ENCODE data around the gene SLX9. TPM values are rescaled to one million over a fixed set of nuclear protein-coding genes. Genes with fewer than 3 reads are reported as not detected.
"Not testable (repeated sequence)": the region's sequence is repeated elsewhere in the genome, so short reads cannot be mapped to it uniquely, and the experiment has no call there.

SLX9 gene
- total RNA-seq, 1 experiment from 2014 or later = 31.6 TPM

DNA sequence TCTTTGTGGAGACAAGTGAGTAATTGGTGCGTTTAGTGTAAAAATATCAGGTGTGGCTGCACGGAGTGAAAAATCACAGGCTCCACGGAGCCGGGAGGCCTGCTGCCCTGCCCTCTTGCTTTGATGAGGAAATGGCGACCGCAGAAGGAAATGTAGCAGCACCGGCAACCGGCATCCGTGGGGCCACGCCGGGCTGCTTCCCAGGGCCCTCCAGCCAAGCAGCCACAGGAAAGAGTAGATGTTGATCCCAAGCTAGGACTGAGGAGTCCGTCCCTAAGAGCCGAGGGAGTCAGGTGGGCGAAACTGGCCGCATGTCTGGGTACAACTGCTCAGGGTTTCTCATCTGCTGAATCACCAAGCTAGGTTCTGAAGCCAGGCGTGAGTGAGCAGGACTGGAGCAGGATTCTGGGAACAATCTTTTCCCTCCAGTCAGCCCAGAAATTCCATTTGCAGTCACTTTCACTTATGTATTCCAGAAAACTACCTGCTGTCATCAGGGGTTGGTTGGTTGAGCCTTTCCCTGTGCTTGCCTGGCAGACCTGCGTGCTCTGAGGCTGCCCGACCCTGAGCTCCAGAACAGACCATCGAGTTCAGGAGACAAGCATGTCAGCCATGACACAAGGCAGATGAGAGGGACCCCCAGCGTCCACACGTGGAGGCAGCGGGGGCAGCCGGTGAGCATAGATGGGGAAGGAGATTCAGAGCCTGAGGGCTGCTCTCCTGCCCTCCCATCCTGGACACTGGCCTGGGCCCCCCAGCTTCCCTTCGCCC is 13.3 kb upstream of the SLX9 start:
- H3K9me3 ChIP-seq (replicated peaks) = no peaks in the 10 kb centered on the region
- H3K4me1 ChIP-seq (replicated peaks) = peaks cover 73% of the 10 kb centered on the region
- H3K36me3 ChIP-seq = peaks cover 10% of the 10 kb centered on the region
- no peak overlapping the region for H3K4me3 ChIP-seq
- H3K27ac ChIP-seq = peak overlapping the region; percentile 99
- DNase-seq (ENCODE audit: low read depth in 1 of 2, low spot score in 2 of 2) = no peak
- no peaks in the 10 kb centered on the region for H3K27me3 ChIP-seq (replicated peaks)

DNA sequence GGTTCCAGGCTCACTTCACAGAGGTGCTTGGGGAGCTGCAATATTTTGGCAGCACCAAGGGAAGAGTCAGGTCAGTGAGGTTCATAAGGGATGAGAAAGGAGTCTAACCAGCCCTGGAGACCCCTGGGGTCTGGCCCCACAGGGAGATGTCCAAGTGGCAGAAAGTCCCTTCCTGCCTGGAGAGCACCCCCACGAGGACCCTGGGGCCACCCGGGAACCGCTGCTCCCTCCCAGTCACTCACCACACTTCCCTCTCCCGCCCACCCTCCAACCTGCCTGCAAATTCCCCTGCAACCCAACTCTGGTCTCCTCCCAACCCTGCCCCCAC is 12.6 kb upstream of the SLX9 start:
- no peak for DNase-seq (ENCODE audit: low read depth in 1 of 2, low spot score in 2 of 2)
- H3K4me3 ChIP-seq = peak overlapping the region; percentile 41
- peaks cover 10% of the 10 kb centered on the region for H3K36me3 ChIP-seq
- peak overlapping the region; percentile 99 for H3K27ac ChIP-seq
- peaks cover 80% of the 10 kb centered on the region for H3K4me1 ChIP-seq (replicated peaks)
- H3K27me3 ChIP-seq (replicated peaks) = no peaks in the 10 kb centered on the region
- no peaks in the 10 kb centered on the region for H3K9me3 ChIP-seq (replicated peaks)

DNA sequence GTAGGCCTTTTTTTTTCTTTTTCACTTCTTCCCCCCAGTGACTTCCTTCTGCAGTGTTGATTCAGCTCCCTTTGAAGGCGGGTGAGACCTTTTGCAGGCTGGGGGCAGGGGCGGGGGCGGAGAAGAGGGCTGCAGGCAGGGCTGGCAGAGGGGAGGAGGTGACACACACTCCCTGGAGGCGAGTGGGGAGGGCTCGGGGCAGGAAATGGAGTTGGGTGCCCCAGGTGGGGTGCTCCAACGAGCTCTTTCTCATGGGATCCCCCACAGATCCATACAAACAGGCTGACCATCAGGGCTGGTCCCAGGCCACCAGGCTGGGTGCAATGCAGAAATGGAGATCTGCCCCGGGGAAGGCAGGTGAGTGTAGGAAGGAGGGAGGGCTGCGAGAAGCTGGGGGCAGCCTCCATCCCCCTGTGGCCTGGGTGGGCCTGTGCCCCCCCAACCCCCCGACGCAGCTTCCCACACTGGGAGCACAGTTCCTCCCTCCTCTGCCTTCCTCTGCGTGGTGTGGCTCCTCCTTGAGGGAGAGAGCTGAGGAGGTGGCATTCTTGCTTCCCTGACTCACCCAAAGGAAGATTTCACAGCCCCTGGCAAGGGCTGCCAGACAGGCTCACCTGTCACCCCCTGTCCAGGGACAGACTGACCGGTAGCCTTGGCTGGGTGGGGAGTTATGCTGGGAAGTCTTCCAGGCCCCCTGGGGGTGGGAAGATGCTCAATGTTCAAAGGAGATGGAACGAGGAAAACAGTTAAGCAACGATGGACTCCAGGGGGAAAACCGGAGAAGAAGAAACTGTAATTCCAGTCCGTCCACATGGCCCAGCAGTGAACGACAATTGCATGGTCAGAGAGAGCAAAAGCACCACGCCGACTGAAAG is 12.0 kb upstream of the SLX9 start:
- peaks cover 86% of the 10 kb centered on the region for H3K4me1 ChIP-seq (replicated peaks)
- H3K36me3 ChIP-seq = peaks cover 10% of the 10 kb centered on the region
- H3K4me3 ChIP-seq = peak overlapping the region; percentile 41
- peak overlapping the region; percentile 99 for H3K27ac ChIP-seq
- no peaks in the 10 kb centered on the region for H3K9me3 ChIP-seq (replicated peaks)
- peak; percentile 94 to 97 for DNase-seq (ENCODE audit: low read depth in 1 of 2, low spot score in 2 of 2)
- H3K27me3 ChIP-seq (replicated peaks) = no peaks in the 10 kb centered on the region

DNA sequence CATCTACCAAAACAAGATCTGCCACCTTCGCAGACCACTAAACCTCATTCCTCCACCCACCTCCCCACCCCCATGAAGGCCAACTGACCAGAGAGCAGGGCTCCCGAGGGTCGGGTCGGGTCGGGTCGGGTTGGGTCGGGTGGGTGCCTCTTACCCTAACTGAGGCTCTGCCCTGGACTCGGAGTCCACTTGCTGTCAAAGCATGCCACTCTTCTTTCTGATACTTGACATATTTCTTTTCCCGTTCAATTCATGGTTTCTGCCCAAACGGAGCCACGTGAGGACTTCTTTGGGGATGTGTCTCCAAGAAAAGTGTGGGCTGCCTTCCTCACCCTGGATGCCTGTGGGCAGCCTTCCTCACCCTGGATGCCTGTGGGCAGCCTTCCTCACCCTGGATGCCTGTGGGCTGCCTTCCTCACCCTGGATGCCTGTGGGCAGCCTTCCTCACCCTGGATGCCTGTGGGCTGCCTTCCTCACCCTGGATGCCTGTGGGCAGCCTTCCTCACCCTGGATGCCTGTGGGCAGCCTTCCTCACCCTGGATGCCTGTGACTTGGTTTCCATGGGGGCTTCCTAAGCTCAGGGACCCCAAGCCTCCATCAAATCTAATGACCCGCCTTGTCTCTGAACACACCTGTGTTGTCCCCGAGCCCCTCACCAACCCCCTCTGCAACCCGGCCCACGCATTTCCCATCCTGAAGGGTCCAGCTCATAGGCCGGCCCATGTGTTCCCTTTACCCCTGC is 11.2 kb upstream of the SLX9 start:
- H3K27me3 ChIP-seq (replicated peaks); H3K9me3 ChIP-seq (replicated peaks); H3K36me3 ChIP-seq: not testable (repeated sequence)
- Histone ChIP-seq H3K4me3 (peak overlapping the region; percentile 41), H3K27ac (peak overlapping the region; percentile 99), H3K4me1 (replicated peaks) (peaks cover 88% of the 10 kb centered on the region)
- DNase-seq (ENCODE audit: low read depth in 1 of 2, low spot score in 2 of 2) = peak in 1 of 2 experiments; percentile 82

GRCh38 chr21:44929242-44929798 is 10.5 kb upstream of the SLX9 start:
- peak in 1 of 2 experiments; percentile 54 for DNase-seq (ENCODE audit: low read depth in 1 of 2, low spot score in 2 of 2)
- Histone ChIP-seq H3K36me3 (peaks cover 11% of the 10 kb centered on the region; the same call in 1 of the 2 replicates), H3K9me3 (replicated peaks) (no peaks in the 10 kb centered on the region), H3K4me1 (replicated peaks) (peaks cover 83% of the 10 kb centered on the region), H3K27me3 (replicated peaks) (no peaks in the 10 kb centered on the region), H3K27ac (peak overlapping the region; percentile 94), H3K4me3 (no peak overlapping the region)

- DNase-seq (ENCODE audit: low read depth in 1 of 2, low spot score in 2 of 2) = no peak
- H3K36me3 ChIP-seq = peaks cover 11% of the 10 kb centered on the region
- peaks cover 76% of the 10 kb centered on the region for H3K4me1 ChIP-seq (replicated peaks)
- H3K27ac ChIP-seq = peak overlapping the region; percentile 94; the same call in 1 of the 2 replicates
- no peak overlapping the region for H3K4me3 ChIP-seq
- no peaks in the 10 kb centered on the region for H3K27me3 ChIP-seq (replicated peaks)
- no peaks in the 10 kb centered on the region for H3K9me3 ChIP-seq (replicated peaks)
These were observed 9.9 kb upstream of the SLX9 start for GRCh38 chr21:44929799-44930542.

DNA sequence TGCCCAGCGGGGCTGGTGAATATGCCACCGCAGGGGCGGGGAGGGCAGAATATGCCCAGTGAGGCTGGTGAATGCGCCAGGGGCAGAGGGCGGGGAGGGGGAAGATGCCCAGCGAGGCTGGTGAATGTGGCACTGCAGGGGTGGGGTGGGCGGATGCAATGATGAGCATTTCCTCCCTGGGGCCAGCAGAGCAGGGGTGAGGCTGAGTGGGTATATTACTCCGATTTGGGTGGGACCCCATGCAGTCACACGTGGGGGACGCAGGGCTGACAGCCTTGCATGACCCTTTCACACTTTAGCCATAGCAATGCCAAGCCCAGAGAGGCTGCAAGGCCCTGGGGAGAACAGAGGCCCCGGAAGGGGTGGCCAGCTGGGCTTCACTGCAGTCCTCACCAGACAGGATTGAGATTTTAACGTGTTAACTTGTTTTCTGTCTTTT is 9.3 kb upstream of the SLX9 start:
- no peak for DNase-seq (ENCODE audit: low read depth in 1 of 2, low spot score in 2 of 2)
- Histone ChIP-seq H3K27me3 (replicated peaks) (no peaks in the 10 kb centered on the region), H3K27ac (no peak overlapping the region), H3K9me3 (replicated peaks) (no peaks in the 10 kb centered on the region), H3K4me1 (replicated peaks) (peaks cover 70% of the 10 kb centered on the region), H3K36me3 (peaks cover 11% of the 10 kb centered on the region), H3K4me3 (no peak overlapping the region)

- no peak overlapping the region for H3K4me3 ChIP-seq
- no peak for DNase-seq (ENCODE audit: low read depth in 1 of 2, low spot score in 2 of 2)
- peaks cover 67% of the 10 kb centered on the region for H3K4me1 ChIP-seq (replicated peaks)
- no peak overlapping the region for H3K27ac ChIP-seq
- no peaks in the 10 kb centered on the region for H3K9me3 ChIP-seq (replicated peaks)
- H3K36me3 ChIP-seq = peaks cover 10% of the 10 kb centered on the region
- H3K27me3 ChIP-seq (replicated peaks) = no peaks in the 10 kb centered on the region
These were observed 8.7 kb upstream of the SLX9 start for GRCh38 chr21:44931137-44931500.

- H3K27ac ChIP-seq = peak overlapping the region; percentile 59
- DNase-seq (ENCODE audit: low read depth in 1 of 2, low spot score in 2 of 2) = no peak
- no peaks in the 10 kb centered on the region for H3K9me3 ChIP-seq (replicated peaks)
- H3K4me3 ChIP-seq = peak overlapping the region; percentile 44
- H3K4me1 ChIP-seq (replicated peaks) = peaks cover 60% of the 10 kb centered on the region
- H3K27me3 ChIP-seq (replicated peaks) = no peaks in the 10 kb centered on the region
- H3K36me3 ChIP-seq = peaks cover 7% of the 10 kb centered on the region; the same call in 1 of the 2 replicates
These were observed 8.1 kb upstream of the SLX9 start for GRCh38 chr21:44931501-44932407.

- peaks cover 52% of the 10 kb centered on the region for H3K4me1 ChIP-seq (replicated peaks)
- H3K36me3 ChIP-seq = peaks cover 7% of the 10 kb centered on the region
- H3K9me3 ChIP-seq (replicated peaks) = no peaks in the 10 kb centered on the region
- H3K27me3 ChIP-seq (replicated peaks) = no peaks in the 10 kb centered on the region
- H3K27ac ChIP-seq = peak overlapping the region; percentile 59
- DNase-seq (ENCODE audit: low read depth in 1 of 2, low spot score in 2 of 2) = peak in 1 of 2 experiments; percentile 60
- peak overlapping the region; percentile 44 for H3K4me3 ChIP-seq
These were observed 7.2 kb upstream of the SLX9 start for GRCh38 chr21:44932408-44933181.

GRCh38 chr21:44933199-44933917 is 6.5 kb upstream of the SLX9 start:
- H3K4me3 ChIP-seq = no peak overlapping the region
- no peaks in the 10 kb centered on the region for H3K27me3 ChIP-seq (replicated peaks)
- no peak overlapping the region for H3K27ac ChIP-seq
- peaks cover 7% of the 10 kb centered on the region for H3K36me3 ChIP-seq
- DNase-seq (ENCODE audit: low read depth in 1 of 2, low spot score in 2 of 2) = no peak
- peaks cover 44% of the 10 kb centered on the region for H3K4me1 ChIP-seq (replicated peaks)
- no peaks in the 10 kb centered on the region for H3K9me3 ChIP-seq (replicated peaks)

All from SJSA1 (cell line).